WTC11 (cell line): ENCODE data around the gene ZNF398.

ENCODE experiments used
- CTCF ChIP-seq: fragments of 200-600 bp; IDR thresholded peaks from 2 replicates; pipeline ENCODE4 v1.8.0; 2022; ENCODE audit warnings: antibody characterized with exemption
- E2F1 ChIP-seq: sonication (generic); formaldehyde crosslinking; IDR thresholded peaks from 2 replicates; pipeline ENCODE4 v1.8.0; 2022; ENCODE audit warnings: mild to moderate bottlenecking, missing genetic modification reagents
- ESRRA ChIP-seq: sonication (generic); formaldehyde crosslinking; IDR thresholded peaks from 2 replicates; pipeline ENCODE4 v1.8.1; 2022; ENCODE audit warnings: mild to moderate bottlenecking, missing genetic modification reagents, borderline replicate concordance
- FOXP4 ChIP-seq: sonication (generic); formaldehyde crosslinking; IDR thresholded peaks from 2 replicates; pipeline ENCODE4 v1.8.0; 2022; ENCODE audit warnings: mild to moderate bottlenecking, missing genetic modification reagents
- MLX ChIP-seq: sonication (generic); formaldehyde crosslinking; IDR thresholded peaks from 2 replicates; pipeline ENCODE4 v1.8.1; 2023; ENCODE audit warnings: mild to moderate bottlenecking, missing genetic modification reagents, moderate library complexity
- NR1H2 ChIP-seq: sonication (generic); formaldehyde crosslinking; IDR thresholded peaks from 2 replicates; pipeline ENCODE4 v1.9.0; 2021; ENCODE audit warnings: mild to moderate bottlenecking, moderate library complexity, missing genetic modification reagents
- PRDM15 ChIP-seq: sonication (generic); formaldehyde crosslinking; IDR thresholded peaks from 2 replicates; pipeline ENCODE4 v1.8.0; 2022; ENCODE audit warnings: missing genetic modification reagents
- SP1 ChIP-seq: sonication (generic); formaldehyde crosslinking; conservative IDR thresholded peaks from 2 replicates; pipeline ENCODE4 v1.8.1; 2022; ENCODE audit warnings: missing genetic modification reagents

- TF ChIP-seq FOXP4 (CRISPR knock-in tag) (no peak), CTCF (no peak), SP1 (CRISPR knock-in tag) (no peak), ESRRA (no peak), PRDM15 (CRISPR knock-in tag) (no peak), MLX (no peak), E2F1 (CRISPR knock-in tag) (no peak), NR1H2 (no peak)
These were observed 14.1 kb upstream of the ZNF398 start for GRCh38 chr7:149133028-149133710.
